PFSK-1 (cell line): Measurements from ENCODE around the gene ZNF282.

Experiments used
- FOXP2 ChIP-seq: optimal IDR thresholded peaks from 2 replicates; pipeline ENCODE3; 2011; ENCODE audit warnings: borderline replicate concordance, control low read depth, inconsistent platforms; ENCODE audit not compliant: insufficient read depth; ENCODE audit errors: extremely low read length, extremely low read depth
- POLR2AphosphoS5 ChIP-seq: IDR thresholded peaks from 2 replicates; pipeline ENCODE4 v1.6.1; 2012; ENCODE audit warnings: low read depth, mild to moderate bottlenecking, control low read depth, low read length, moderate library complexity
- SIN3A ChIP-seq: IDR thresholded peaks from 2 replicates; pipeline ENCODE4 v1.6.1; 2012; ENCODE audit warnings: mild to moderate bottlenecking, low read length, moderate library complexity, borderline replicate concordance; ENCODE audit not compliant: insufficient read depth
- TAF1 ChIP-seq: IDR thresholded peaks from 2 replicates; pipeline ENCODE4 v1.6.1; 2012; ENCODE audit warnings: low read length, control low read depth, borderline replicate concordance; ENCODE audit not compliant: insufficient read depth
- TF ChIP-seq, protein P1 (sequence below), 2 experiments: IDR thresholded peaks; 2 replicates each; pipeline versions ENCODE4 v1.6.1 to v1.8.0; 2011 to 2012; ENCODE audit warnings: low read depth in 2 of 2, low read length in 2 of 2, control low read depth in 1 of 2, inconsistent platforms in 1 of 2, mild to moderate bottlenecking in 1 of 2, moderate library complexity in 1 of 2; ENCODE audit not compliant: insufficient read depth in 1 of 2

Gene ZNF282

DNA sequence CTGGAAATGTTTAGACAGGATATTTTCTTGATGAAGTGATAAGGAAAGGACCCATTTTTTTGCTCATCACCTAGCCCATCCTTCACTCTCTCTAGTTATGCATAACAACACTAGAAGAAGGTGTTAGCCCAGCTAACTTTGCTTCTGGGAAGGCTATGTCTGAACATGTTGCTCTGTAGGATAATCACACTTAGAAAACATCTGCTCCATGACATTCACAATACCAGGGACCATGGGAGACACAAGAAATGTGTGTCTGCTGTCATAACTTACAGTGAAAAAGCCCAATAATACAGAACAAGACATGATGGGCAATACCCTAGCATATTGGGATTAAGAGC lies 13.9 kb upstream of the ZNF282 start:
- no peak for TF ChIP-seq SIN3A

DNA sequence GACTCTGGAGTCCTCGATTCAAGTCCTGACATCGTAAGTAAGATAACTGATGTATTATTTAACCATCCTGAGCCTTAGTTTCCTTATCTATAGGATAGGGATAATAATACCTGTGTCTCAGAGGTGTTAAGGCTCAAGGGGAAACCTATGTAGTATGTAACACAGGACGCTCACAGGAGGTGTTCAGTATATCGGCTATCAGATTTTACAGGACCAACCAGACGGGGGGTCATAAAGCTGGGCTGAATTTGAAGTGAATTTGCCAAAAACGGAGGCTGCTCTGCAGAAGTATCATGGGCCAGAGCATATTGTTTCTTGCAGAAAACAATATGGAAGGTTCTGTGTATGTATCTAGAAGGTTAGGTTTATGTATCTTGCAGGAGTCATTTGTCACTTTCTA lies 11.1 kb upstream of the ZNF282 start:
- TF ChIP-seq FOXP2 = no peak

DNA sequence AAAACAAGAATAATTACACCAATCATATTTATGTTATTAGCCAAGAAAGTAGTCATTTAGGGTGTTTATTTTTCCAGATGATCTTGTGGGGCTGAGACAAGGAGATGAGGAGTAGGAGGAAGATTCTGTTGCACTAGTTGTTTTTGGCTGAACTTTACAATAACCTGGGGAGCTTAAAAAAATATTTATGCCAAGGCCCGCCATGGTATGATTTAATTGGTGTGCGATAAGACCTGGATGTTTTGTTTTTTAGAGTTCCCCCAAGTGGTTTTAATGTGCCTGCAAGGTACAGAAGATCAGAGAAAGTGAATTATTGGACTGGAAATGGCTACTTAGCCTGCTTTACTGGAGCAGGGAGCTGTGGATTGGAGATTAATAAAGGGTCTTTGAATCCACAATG lies 7.1 kb upstream of the ZNF282 start:
- TF ChIP-seq FOXP2 (no peak), TAF1 (no peak), POLR2AphosphoS5 (no peak), SIN3A (no peak)
- TF ChIP-seq, protein P1, sequence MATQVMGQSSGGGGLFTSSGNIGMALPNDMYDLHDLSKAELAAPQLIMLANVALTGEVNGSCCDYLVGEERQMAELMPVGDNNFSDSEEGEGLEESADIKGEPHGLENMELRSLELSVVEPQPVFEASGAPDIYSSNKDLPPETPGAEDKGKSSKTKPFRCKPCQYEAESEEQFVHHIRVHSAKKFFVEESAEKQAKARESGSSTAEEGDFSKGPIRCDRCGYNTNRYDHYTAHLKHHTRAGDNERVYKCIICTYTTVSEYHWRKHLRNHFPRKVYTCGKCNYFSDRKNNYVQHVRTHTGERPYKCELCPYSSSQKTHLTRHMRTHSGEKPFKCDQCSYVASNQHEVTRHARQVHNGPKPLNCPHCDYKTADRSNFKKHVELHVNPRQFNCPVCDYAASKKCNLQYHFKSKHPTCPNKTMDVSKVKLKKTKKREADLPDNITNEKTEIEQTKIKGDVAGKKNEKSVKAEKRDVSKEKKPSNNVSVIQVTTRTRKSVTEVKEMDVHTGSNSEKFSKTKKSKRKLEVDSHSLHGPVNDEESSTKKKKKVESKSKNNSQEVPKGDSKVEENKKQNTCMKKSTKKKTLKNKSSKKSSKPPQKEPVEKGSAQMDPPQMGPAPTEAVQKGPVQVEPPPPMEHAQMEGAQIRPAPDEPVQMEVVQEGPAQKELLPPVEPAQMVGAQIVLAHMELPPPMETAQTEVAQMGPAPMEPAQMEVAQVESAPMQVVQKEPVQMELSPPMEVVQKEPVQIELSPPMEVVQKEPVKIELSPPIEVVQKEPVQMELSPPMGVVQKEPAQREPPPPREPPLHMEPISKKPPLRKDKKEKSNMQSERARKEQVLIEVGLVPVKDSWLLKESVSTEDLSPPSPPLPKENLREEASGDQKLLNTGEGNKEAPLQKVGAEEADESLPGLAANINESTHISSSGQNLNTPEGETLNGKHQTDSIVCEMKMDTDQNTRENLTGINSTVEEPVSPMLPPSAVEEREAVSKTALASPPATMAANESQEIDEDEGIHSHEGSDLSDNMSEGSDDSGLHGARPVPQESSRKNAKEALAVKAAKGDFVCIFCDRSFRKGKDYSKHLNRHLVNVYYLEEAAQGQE (IDR thresholded peaks at IDR 0.05; ENCODE audit: insufficient read depth in 1 of 2, low read depth in 2 of 2, low read length in 2 of 2) = no peak

DNA sequence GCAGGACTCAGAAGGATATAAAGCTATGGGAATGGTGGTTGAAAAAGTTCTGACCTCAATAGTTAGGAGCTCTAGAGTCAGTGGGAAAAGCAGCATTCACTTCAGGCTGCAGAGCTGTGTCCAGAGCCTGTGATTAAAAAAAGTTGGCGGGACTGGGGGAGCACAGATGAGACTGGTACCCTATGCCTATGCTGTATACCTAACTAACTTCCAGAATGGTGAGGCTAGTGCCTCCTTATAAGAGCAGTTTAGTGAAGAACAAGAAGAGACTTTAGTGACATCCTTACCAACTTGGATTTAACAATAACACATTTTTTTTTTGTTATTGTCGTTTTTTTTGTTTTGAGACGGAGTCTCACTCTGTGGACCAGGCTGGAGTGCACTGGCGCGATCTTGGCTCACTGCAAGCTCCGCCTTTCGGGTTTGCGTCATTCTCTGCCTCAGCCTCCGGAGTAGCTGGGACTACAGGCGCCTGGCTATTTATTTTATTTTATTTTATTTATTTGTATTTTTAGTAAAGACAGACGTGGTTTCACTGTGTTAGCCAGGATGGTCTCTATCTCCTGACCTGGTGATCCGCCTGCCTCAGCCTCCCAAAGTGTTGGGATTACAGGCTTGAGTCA lies 6.6 kb upstream of the ZNF282 start:
- TF ChIP-seq, protein P1 (IDR thresholded peaks at IDR 0.05; ENCODE audit: insufficient read depth in 1 of 2, low read depth in 2 of 2, low read length in 2 of 2) = no peak
- no peak for TF ChIP-seq POLR2AphosphoS5
- TF ChIP-seq FOXP2 = no peak
- TF ChIP-seq SIN3A = no peak
- no peak for TF ChIP-seq TAF1

DNA sequence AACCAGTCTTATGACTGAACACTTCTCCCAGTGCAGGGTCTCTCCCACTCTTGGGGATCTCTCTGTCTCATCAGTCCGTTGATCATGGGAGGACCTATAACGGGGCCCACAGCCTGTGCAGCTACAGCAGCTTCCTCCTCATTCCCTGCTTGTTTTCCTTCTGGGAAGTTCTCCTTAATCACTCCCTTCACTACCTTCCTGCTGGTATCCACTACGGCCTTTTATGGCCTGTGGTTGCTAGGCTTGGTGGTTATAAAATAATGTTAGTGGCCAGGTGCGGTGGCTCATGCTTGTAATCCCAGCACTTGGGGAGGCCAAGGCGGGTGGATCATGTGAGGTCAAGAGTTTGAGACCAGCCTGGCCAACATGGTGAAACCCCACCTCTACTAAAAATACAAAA lies 3.5 kb upstream of the ZNF282 start:
- TF ChIP-seq, protein P1 (IDR thresholded peaks at IDR 0.05; ENCODE audit: insufficient read depth in 1 of 2, low read depth in 2 of 2, low read length in 2 of 2) = no peak
- TF ChIP-seq TAF1 (no peak), FOXP2 (no peak), POLR2AphosphoS5 (no peak), SIN3A (no peak)

DNA sequence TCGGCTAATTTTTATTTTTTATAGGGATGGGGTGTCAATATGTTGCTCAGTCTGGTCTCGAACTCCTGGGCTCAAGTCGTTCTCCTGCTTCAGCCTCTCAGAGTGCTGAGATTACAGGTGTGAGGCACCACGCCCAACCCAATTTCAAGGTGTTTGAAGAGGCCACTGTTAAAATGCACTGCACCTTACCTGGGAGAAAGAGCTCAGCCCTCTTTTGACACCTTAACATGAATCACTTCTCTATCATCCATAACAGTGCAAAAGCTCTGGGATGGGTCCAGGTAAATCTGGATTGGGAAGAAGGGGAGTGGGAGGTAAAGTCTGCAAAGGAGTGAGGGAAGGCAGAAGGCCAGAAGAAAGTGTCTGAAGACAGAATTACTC lies 557 bp upstream of the ZNF282 start:
- no peak for TF ChIP-seq POLR2AphosphoS5
- TF ChIP-seq, protein P1 (IDR thresholded peaks at IDR 0.05; ENCODE audit: insufficient read depth in 1 of 2, low read depth in 2 of 2, low read length in 2 of 2) = no peak
- no peak for TF ChIP-seq SIN3A
- TF ChIP-seq FOXP2 = no peak
- no peak for TF ChIP-seq TAF1
